A673 (cell line): ENCODE data around the gene ABHD16A. TPM values are rescaled to one million over a fixed set of nuclear protein-coding genes. Genes with fewer than 3 reads are reported as not detected.

ENCODE experiments used
- BruUV-seq: library from RNA; stranded (reverse); fragments of 400-500 nt; replicated peaks from 2 replicates; lab custom pipeline; 2021; lab: Mats Ljungman, UMichigan
- CTCF ChIA-PET: fragments of 300-600 bp; sonication (Branson Sonifier 250); formaldehyde crosslinking; loops from one replicate; lab custom pipeline; 2022; ENCODE audit warnings: antibody characterized with exemption; lab: Charles Lee
- POLR2A ChIA-PET: fragments of 300-600 bp; sonication (Branson Sonifier 250); formaldehyde crosslinking; loops from one replicate; lab custom pipeline; 2022; ENCODE audit warnings: antibody characterized with exemption; ENCODE audit not compliant: low non-redundant PET; lab: Charles Lee
- DNase-seq: peaks from one replicate; pipeline ENCODE4 v3.0.0-alpha.2; 2015; ENCODE audit warnings: low spot score
- H3K27ac ChIP-seq: fragments of 200-600 bp; sonication (generic); 2 replicates; pipeline ENCODE4 v1.5.1; 2016; ENCODE audit warnings: mixed run types, low read depth, mild to moderate bottlenecking, mixed read lengths, antibody characterized with exemption, low read length; ENCODE audit not compliant: poor library complexity, severe bottlenecking
- H3K27me3 ChIP-seq: fragments of 200-600 bp; sonication (generic); replicated peaks from 2 replicates; pipeline ENCODE4 v1.6.1; 2017; ENCODE audit warnings: mixed run types, low read depth, mild to moderate bottlenecking, mixed read lengths, antibody characterized with exemption, low read length; ENCODE audit not compliant: insufficient read depth, poor library complexity
- H3K36me3 ChIP-seq: fragments of 200-600 bp; sonication (generic); 2 replicates; pipeline ENCODE4 v1.6.1; 2016; ENCODE audit warnings: mixed run types, mild to moderate bottlenecking, mixed read lengths, antibody characterized with exemption, low read length; ENCODE audit not compliant: insufficient read depth, poor library complexity, severe bottlenecking
- H3K4me1 ChIP-seq: fragments of 200-600 bp; sonication (generic); 2 replicates; pipeline ENCODE4 v1.6.1; 2017; ENCODE audit warnings: mixed run types, mild to moderate bottlenecking, mixed read lengths, antibody characterized with exemption, low read length; ENCODE audit not compliant: insufficient read depth, poor library complexity, severe bottlenecking
- H3K4me3 ChIP-seq: fragments of 200-600 bp; sonication (generic); 2 replicates; pipeline ENCODE4 v1.5.1; 2016; ENCODE audit warnings: low read depth, mixed run types, mild to moderate bottlenecking, mixed read lengths, low read length; ENCODE audit not compliant: poor library complexity, severe bottlenecking
- H3K9me3 ChIP-seq: fragments of 200-600 bp; sonication (generic); 2 replicates; pipeline ENCODE4 v1.6.1; 2016; ENCODE audit warnings: mixed run types, low read depth, mild to moderate bottlenecking, mixed read lengths, antibody characterized with exemption, low read length; ENCODE audit not compliant: poor library complexity, severe bottlenecking
- CTCF ChIP-seq: fragments of 300-800, 200-600 bp; sonication (generic); conservative IDR thresholded peaks from 2 replicates; pipeline ENCODE4 v1.5.1; 2017; ENCODE audit warnings: low read depth, mild to moderate bottlenecking, antibody characterized with exemption, low read length, moderate library complexity, mixed read lengths
- EZH2 ChIP-seq: fragments of 200-600 bp; sonication (generic); IDR thresholded peaks from 2 replicates; pipeline ENCODE4 v1.6.1; 2017; ENCODE audit warnings: borderline replicate concordance, low read depth, mild to moderate bottlenecking, mixed read lengths, antibody characterized with exemption, low read length; ENCODE audit not compliant: poor library complexity, severe bottlenecking
- intact Hi-C: fragments of 100-400 bp; cut with micrococcal nuclease; formaldehyde crosslinking; loops from one replicate; pipeline ENCODE4 v1.10.0; 2022; ENCODE audit not compliant: unreplicated experiment
- total RNA-seq: library from RNA; stranded (reverse); gene quantifications from 2 replicates; pipeline ENCODE4 v1.2.3, GENCODE V29; 2021

The ABHD16A gene
- total RNA-seq, 1 experiment from 2014 or later, result 45.6 TPM

- Histone ChIP-seq H3K9me3 (no peaks in the 10 kb centered on the region), H3K36me3 (no peaks in the 10 kb centered on the region), H3K4me3 (no peak overlapping the region), H3K4me1 (no peaks in the 10 kb centered on the region), H3K27ac (no peak overlapping the region), H3K27me3 (no peaks in the 10 kb centered on the region)
- TF ChIP-seq EZH2 (no peak), CTCF (no peak)
- BruUV-seq, result no TSS peak
- intact Hi-C loops, result no loop called here
- POLR2A ChIA-PET, result no interaction called here
- no peak for DNase-seq
- CTCF ChIA-PET, result no interaction called here
Measured at GRCh38 chr6:31718265-31718664, 15.1 kb upstream of the ABHD16A start.

DNA sequence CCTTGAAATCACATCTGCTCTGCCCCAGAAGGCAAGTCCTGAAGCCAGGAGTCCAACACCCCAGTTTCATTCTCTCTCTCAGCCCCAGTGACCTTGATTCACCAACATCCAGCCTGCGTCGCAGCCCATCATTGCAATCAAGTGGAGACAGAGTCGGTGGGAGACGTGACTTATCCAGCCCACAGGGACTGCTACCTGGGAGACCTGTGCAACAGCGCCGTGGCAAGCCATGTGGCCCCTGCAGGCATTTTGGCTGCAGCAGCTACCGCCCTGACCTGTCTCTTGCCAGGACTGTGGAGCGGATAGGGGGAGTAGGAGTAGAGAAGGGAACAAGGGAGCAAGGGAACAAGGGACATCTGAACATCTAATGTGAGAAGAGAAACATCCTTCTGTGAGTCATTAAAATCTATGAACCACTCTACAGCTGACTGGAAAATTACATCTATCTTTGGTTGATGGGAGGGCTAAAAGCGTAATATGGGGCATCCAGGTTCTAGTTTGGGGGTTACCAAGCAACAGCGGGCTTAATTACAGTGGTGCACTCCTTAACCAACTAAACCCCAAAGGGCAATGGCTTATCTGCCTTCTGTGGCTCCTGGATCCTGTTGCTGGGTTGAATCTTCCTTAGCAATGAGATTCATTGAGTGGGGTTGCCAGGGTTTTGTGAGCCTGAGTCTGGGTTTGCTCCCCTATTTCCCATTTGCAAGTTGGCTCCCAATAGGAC is 14.5 kb upstream of the ABHD16A start:
- H3K36me3 ChIP-seq, result no peaks in the 10 kb centered on the region

DNA sequence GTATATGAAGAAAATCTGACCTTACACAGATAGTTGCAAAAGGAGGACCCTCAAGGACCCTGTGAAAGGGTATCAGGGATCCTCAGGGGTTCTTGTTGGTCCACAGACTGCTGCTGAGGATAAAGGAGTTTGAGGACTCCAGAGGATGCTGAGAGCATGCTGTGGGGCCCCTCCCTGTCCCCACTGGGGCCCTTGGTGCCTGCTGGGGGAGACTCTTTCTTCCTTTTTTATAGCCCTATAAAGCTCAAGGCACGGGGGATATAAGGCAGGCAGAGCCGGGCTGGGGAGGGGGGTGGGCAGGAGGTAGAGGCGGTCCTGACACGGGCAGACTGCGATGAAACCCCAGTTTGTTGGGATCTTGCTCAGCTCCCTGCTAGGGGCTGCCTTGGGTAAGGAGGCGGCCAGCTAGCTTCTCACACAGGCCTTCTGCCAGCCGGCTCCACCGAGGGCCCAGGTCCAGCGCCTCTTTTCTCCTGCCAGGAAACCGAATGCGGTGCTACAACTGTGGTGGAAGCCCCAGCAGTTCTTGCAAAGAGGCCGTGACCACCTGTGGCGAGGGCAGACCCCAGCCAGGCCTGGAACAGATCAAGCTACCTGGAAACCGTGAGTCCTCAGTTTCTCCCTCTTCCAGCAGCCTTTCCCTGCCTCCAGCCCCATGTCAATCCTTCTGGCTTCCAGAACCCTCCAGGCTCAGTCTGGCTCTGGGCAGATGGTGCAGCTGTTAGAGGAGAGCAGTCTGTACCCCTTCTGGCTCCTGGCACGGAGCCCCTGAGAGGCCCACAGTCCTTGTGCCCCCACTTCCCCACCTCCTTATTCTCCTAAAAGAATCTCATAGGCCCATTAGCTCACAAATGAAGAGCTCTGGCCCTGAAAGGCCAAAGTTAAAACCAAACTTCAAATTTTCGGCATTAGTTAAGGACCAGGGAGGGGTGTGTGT is 12.2 kb upstream of the ABHD16A start, which contains the start of gene LY6G6D:
TSS of gene LY6G6D (plus strand) at position 327 of the 937 bp plus-strand sequence. CDS start at position 335, 8 bp downstream.
- ChIA-PET CTCF (no interaction called here), POLR2A (no interaction called here)
- Histone ChIP-seq H3K4me1 (no peaks in the 10 kb centered on the region), H3K27ac (no peak within 1 kb of the TSS), H3K36me3 (no peaks in the 10 kb centered on the region), H3K4me3 (no peak within 1 kb of the TSS), H3K27me3 (no peaks in the 10 kb centered on the region), H3K9me3 (no peaks in the 10 kb centered on the region)
- intact Hi-C loops, result no loop called here
- no peak for TF ChIP-seq EZH2
- no peak for TF ChIP-seq CTCF
- no TSS peak for BruUV-seq
- DNase-seq, result no peak

More for the DNA sequence above, 14.5 kb upstream of the ABHD16A start:
- H3K4me3 ChIP-seq, result no peak overlapping the region
- no peaks in the 10 kb centered on the region for H3K4me1 ChIP-seq
- BruUV-seq, result no TSS peak
- TF ChIP-seq EZH2 (no peak), CTCF (no peak)
- CTCF ChIA-PET, result no interaction called here
- H3K9me3 ChIP-seq, result no peaks in the 10 kb centered on the region
- H3K27ac ChIP-seq, result no peak overlapping the region
- no peaks in the 10 kb centered on the region for H3K27me3 ChIP-seq
- POLR2A ChIA-PET, result no interaction called here
- DNase-seq, result no peak
- intact Hi-C loops, result no loop called here
